HG02588 (cell line): ENCODE results near the gene DDX25.

Experiments used
- ATAC-seq: cut with Tn5 transposase; IDR thresholded peaks from one replicate; pipeline ENCODE4 v1.9.1; 2021; ENCODE audit warnings: mild to moderate bottlenecking, moderate library complexity; ENCODE audit not compliant: unreplicated experiment

The DDX25 gene

GRCh38 chr11:125933030-125933813 is 28.9 kb downstream of the DDX25 start:
- ATAC-seq, result no peak

GRCh38 chr11:125934473-125934872 is 30.2 kb downstream of the DDX25 start:
- no peak for ATAC-seq

- no peak for ATAC-seq
These were observed 30.7 kb downstream of the DDX25 start for GRCh38 chr11:125935056-125935455.

- no peak for ATAC-seq
These were observed 31.4 kb downstream of the DDX25 start for GRCh38 chr11:125935618-125936199.

DNA sequence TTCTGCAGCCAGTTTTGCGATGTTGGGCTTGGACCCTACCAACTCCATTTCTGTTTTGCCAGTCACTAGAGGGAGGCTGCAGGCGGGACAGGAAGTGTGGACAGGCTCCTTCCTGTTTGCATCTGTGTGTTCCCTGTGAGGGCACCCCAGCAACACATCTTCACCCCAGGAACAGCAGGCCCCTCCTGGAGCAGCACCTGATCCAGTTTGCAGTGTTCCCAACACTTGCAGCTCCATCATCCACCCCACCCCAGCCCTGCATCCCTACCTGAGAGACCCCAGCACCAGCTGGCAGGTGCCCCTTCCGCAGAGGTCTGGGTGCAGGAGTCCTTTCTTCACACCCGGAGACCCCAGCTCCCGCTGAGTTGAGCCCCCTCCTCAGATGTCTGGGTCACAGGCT is 34.1 kb downstream of the DDX25 start:
- ATAC-seq, result no peak

GRCh38 chr11:125939081-125939521 is 34.8 kb downstream of the DDX25 start:
- ATAC-seq, result no peak

- no peak for ATAC-seq
These were observed 35.8 kb downstream of the DDX25 start for GRCh38 chr11:125940145-125940544.

DNA sequence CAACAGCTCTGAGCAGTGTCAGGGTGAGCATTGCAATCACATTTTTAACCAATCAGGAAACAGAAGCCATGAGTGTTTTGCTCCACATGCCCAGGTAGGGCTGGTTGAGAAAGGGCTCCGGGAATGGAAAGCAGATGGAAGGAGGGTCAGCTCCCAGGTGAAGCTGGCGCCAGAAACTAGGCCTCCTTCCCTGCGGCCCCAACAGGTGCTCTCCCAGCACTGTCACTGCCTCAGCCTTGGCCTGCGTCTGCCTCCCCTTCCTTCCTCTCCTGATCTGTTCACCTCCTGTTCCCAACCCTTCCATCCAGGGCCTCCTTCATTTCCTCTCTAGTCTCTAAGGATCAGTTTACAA is 36.9 kb downstream of the DDX25 start:
- ATAC-seq, result no peak

- ATAC-seq, result no peak
These were observed 37.6 kb downstream of the DDX25 start for GRCh38 chr11:125941619-125942611.

DNA sequence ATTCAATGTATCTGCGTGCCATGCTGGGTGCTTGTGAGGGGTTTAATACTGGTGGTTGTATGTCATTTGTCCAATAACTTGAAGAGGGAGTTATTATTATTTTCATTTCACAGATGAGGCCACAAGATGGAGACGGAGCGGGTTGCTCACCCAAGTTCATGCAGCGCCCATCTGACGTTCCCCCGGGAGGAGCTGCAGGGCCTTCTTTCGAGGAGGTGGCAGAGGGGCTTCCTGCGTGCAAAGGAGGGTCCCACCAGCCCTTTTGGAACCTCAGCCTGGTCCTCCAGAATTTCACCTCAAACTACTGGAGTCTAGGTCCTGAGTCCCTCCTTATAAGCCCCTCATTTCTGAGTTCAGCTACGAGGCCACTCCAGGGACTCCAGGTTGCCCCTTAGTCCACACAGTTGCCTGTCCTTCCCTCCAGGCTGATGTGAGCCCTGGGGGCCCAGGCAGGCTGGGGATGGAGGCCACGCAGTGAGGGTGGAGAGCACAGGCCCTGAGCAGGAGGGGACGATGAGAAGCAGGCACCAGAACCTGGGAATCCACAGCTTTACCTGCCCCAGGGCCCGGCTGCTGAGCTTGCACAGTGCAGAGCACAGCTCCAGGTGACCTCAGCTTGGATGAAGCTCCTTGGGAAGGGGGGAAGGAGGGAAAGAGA is 38.6 kb downstream of the DDX25 start:
- no peak for ATAC-seq

DNA sequence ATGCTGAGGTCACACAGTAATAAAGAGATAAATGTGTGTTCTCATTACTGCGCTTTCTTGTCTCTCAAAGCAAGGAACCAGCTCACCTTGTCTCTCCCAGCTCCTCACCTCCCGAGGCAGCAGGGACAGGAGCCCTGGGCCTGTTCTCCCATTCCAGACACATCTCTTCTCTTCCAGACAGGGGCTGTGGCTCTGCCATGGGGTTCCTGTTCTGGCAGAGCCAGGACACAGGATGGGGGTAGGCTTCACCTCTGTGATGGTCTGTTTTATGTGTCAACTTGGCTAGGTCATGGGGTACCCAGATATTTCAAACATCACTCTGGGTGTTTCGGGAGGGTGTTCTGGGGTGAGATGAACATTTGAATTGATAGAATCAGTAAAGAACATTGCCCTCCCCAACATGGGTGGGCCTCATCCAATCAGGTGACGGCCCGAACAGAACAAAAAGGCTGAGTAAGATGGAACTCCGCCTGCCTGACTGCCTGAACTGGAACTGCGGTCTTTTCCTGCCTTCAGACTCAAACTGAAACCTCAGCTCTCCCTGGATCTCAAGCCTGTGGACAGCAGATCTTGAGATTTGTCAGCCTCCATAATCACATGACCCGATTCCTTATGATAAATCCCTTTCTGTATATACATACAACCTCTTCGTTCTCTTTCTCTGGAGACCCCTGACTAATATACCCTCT is 39.5 kb downstream of the DDX25 start:
- ATAC-seq, result no peak

DNA sequence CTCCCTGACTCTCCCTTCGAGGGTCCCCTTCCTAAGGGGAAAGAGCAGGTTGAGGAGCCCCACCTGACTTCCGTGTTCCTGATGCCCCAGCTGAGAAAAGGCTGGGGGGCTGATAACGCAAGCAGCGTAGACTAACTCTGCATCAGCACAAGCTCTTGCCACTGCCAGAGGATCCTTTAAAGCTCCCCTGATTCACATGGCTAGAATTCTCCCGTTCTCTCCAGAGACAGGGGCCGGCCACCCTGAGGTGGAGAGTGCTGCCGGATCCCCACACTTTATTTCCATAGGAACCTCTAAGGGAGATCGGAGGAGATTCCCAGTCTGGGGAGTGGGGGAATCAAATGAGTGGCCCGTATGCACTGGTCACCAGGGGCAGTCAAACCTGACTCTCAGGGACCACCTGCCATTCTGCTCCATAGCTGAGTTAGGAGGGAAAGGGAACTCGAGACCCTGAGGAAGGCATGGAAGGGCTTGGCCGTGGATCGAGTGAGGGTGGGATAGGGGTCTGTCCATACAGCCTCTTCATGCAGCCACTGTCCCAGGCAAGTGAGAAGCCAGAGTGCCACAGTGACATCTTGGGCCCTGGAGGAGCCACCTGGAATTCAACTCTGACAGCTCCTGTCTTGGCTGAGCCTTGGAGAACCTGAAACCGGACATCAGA is 40.2 kb downstream of the DDX25 start:
- ATAC-seq, result no peak

GRCh38 chr11:125945011-125945796 is 40.9 kb downstream of the DDX25 start:
- ATAC-seq, result no peak

DNA sequence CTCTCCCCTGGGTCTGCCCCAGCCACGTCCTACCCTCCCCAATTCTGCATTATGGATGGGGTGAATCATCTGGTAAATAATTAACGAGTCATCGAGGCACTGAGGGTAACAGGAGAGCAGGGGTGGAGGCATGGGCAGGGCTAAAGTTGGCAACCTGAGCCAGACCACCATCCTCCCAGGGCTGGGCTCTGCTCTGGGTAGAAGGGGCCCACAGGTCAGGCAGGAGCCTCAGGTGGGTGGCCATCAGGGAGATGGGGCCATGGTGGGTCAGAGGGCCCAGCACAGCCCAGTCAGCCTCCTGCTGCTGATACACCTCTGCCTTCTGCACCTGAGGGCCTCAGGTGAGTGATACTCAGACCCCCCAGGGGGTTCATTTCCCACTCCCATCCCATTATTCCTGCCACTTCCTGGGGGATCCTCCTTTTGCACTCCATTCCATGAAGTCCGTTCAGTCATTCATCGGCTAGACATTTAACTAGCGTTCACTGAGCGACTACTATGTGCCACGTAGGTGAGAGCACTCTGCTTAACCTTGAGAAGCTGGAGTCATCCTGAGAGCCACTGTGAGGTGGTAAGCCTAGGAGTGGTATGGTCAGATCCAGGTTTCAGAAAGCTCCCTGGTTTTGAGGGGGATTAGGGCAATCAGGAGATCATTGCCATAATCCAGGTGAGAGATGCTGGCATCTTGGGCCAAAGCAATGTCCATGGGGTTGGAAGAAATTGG is 41.7 kb downstream of the DDX25 start, which contains the start of gene VSIG10L2:
TSS of gene VSIG10L2 (plus strand) at position 248 of the 724 bp plus-strand sequence. CDS start at position 260, 12 bp downstream.
- ATAC-seq, result no peak

- ATAC-seq, result no peak
These were observed 42.6 kb downstream of the DDX25 start for GRCh38 chr11:125946712-125947418.

GRCh38 chr11:125947419-125948277 is 43.3 kb downstream of the DDX25 start:
- no peak for ATAC-seq
